ENCODE results near the gene CD38.

Gene CD38

DNA sequence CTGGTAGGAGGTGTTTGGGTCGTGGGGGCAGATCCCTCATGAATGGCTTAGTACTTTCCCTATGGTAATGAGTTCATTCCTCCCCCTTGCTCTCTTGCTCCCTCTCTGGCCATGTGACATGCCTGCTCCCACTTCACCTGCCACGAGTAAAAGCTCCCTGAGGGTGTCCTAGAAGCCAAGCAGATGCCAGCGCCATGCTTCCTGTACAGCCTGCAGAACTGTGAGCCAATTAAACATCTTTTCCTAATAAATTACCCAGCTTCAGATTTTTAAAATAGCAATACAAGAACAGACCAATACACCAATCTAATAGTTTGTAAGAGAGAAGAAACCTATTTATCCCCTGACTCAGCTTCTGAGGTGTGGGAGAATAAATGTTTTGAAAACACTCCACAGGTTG lies 99.9 kb downstream of the CD38 start:
- no peak overlapping the region for H3K4me3 ChIP-seq (ENCODE audit: low read length)
- TF ChIP-seq, protein P1, sequence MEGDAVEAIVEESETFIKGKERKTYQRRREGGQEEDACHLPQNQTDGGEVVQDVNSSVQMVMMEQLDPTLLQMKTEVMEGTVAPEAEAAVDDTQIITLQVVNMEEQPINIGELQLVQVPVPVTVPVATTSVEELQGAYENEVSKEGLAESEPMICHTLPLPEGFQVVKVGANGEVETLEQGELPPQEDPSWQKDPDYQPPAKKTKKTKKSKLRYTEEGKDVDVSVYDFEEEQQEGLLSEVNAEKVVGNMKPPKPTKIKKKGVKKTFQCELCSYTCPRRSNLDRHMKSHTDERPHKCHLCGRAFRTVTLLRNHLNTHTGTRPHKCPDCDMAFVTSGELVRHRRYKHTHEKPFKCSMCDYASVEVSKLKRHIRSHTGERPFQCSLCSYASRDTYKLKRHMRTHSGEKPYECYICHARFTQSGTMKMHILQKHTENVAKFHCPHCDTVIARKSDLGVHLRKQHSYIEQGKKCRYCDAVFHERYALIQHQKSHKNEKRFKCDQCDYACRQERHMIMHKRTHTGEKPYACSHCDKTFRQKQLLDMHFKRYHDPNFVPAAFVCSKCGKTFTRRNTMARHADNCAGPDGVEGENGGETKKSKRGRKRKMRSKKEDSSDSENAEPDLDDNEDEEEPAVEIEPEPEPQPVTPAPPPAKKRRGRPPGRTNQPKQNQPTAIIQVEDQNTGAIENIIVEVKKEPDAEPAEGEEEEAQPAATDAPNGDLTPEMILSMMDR (conservative IDR thresholded peaks at IDR 0.05; ENCODE audit: low read depth, low read length), result no peak
- no peak for DNase-seq (ENCODE audit: low read depth)

DNA sequence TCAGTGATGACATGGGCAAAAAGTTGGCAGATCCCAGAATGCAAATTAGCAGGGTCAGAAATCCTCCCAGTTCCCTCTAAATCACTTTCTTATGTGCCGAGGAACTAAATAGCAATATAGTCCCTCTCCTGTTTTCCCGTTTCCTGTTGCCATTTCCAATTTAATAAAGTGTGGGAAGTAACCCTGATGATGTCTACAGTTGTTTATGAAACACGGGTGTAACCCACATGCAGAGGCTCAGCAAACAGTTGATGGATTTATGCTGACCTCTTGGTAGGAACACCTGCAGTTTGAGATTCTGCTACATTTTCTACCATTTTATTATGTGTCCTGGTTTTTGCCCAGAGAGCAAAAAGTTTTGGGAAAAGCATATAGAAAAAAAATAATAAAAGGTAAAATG lies 103.7 kb downstream of the CD38 start:
- TF ChIP-seq, protein P1 (conservative IDR thresholded peaks at IDR 0.05; ENCODE audit: low read depth, low read length), result no peak
- no peak for DNase-seq (ENCODE audit: low read depth)

DNA sequence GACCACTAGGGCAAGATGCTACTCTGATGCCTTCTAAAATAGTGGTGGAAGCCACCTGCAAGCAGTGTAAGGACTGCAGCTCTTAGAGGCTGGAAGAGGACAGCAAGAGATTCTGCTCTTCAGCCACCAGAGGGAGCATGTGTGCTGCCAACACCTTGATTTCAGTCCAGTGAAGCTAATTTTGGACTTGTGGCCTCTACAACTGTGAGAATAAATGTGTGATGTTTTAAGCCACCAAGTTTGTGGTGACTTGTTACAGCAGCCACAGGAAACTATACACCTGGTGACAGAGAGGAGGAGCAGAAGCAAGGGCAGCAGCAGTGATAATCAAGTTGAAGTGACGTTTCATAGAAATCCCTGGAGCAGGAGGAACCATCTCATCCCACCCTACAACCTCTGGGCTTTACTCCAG lies 104.6 kb downstream of the CD38 start:
- TF ChIP-seq, protein P1 (conservative IDR thresholded peaks at IDR 0.05; ENCODE audit: low read depth, low read length), result peak; percentile 96
- no peak overlapping the region for H3K4me3 ChIP-seq (ENCODE audit: low read length)
- peak; percentile 49 for DNase-seq (ENCODE audit: low read depth)

More for the DNA sequence above, 103.7 kb downstream of the CD38 start:
- H3K4me3 ChIP-seq (ENCODE audit: low read length), result no peak overlapping the region

DNA sequence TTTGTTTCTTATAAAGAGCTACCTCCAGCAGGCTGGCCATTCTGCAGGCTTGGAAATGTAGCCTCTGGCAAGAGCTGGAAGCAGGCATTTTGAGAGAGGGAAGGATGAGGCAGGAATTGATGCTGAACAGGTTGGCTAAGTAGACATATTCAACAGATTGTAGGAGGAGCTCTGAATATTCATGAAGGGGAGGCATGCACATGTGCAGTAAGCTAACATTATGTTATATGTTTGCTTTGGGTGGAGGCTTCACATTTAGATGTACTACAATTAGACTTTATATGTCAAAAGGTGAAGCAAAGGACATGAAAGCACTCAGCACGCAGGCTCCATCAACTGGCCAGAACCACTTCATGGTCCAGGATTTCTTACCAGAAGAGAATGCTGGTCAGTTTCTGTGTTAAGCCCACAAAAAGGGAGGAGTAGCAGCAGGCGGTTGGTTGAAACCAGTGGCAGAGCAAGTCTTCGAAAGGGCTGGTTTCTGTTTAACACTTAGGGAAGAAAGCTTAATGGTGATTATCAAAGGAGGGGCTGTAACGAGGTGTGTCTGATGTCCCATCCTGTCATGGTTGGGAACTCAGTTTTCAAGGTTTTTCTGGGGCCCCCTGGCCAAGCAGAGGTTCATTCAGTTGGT lies 105.6 kb downstream of the CD38 start:
- DNase-seq (ENCODE audit: low read depth), result no peak
- H3K4me3 ChIP-seq (ENCODE audit: low read length), result no peak overlapping the region
- TF ChIP-seq, protein P1 (conservative IDR thresholded peaks at IDR 0.05; ENCODE audit: low read depth, low read length), result no peak

DNA sequence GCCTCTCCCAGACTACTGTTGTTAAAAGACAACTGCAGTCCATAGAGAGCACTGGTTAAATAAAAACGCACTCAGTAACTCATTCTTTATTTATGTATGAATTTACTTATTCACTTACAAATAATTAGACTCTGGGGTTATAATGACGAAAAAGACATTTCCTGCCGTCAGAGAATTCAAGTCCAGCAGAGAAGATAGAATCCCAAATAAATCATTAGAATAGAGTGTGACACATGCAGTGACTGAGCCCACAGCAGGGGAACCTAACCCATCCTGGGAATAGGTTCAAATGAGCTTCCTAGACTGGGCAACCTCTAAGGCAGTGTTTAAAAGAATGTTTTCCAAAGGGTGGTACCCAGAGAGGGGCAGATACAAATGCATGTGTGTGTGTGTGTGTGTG lies 106.5 kb downstream of the CD38 start:
- H3K4me3 ChIP-seq (ENCODE audit: low read length), result no peak overlapping the region
- TF ChIP-seq, protein P1 (conservative IDR thresholded peaks at IDR 0.05; ENCODE audit: low read depth, low read length), result no peak
- DNase-seq (ENCODE audit: low read depth), result no peak

DNA sequence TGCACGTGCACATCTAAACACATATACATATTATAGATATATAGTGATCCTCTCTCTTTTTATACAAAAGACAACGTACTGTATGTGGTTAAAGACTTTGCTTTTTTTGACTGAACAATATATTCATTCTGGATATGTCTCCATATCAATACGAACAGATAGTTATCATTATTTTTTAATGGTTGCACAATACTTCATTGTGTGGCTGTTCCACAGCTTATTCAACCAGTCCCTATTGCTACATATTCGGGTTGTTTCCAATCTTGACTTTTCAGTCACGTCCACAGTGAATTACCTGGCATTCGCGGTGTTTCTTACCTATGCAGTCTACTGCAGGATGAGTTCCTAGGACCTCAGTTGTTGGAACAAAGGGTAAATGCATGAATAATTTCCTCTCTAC lies 107.3 kb downstream of the CD38 start:
- TF ChIP-seq, protein P1 (conservative IDR thresholded peaks at IDR 0.05; ENCODE audit: low read depth, low read length), result no peak
- DNase-seq (ENCODE audit: low read depth), result no peak
- H3K4me3 ChIP-seq (ENCODE audit: low read length), result no peak overlapping the region

DNA sequence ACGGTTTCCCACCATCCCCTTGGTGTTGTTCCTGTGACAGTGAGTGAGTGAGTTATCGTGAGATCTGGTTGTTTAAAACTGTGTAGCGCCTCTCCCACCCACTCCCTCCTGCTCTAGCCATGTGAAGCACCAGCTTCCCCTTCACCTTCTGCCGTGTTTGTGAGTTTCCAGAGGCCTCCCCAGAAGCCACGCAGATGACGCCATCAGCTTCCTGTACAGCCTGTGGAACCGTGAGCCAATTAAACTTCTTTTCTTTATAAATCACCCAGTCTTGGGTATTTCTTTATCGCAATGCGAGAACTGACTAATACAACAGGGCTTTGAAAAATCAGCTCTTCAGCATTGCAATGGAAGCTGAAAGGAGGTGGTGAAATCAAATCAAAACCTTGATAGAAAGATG lies 110.4 kb downstream of the CD38 start:
- TF ChIP-seq, protein P1 (conservative IDR thresholded peaks at IDR 0.05; ENCODE audit: low read depth, low read length), result no peak
- H3K4me3 ChIP-seq (ENCODE audit: low read length), result no peak overlapping the region

More for the DNA sequence above, 110.4 kb downstream of the CD38 start:
- no peak for DNase-seq (ENCODE audit: low read depth)

All from retinal pigment epithelial cell (primary cell).